Inflammatory macrophage treated with lipopolysaccharide for 4 hours (primary cell): ENCODE results near the gene NR2F2.

Experiments
- DNase-seq: peaks from one replicate; pipeline ENCODE4 v3.0.0-alpha.2; 2020

Gene NR2F2

DNA sequence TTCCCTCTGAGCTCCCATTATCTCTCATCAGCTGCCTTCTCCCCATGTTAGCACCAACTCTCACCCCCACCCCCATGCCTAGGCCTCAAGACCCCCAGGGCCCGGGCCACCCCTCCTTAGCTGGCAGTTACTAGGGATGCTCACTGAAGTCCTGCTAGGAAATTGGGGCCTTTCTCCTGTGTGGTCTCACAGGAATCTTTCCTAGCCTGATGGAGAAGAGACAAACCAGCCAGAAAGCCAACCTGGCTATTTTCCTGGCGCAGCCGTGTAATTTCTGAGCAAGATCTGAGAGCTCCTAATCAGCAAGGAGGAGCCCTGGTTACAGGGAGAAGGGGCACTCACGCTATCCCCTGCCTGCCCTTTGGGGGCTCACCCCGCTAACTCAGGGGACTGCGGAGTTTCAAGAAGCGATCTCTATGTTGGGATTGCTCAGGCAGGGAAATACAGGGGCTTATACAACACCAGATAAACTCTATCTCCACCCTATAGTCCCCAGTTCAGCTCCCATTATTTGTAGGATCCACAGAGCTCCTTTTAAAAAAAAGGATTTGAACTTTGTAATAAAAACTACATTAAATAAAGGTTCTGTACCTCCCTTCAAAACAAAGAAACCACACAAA lies 25.2 kb downstream of the NR2F2 start:
- DNase-seq: no peak

DNA sequence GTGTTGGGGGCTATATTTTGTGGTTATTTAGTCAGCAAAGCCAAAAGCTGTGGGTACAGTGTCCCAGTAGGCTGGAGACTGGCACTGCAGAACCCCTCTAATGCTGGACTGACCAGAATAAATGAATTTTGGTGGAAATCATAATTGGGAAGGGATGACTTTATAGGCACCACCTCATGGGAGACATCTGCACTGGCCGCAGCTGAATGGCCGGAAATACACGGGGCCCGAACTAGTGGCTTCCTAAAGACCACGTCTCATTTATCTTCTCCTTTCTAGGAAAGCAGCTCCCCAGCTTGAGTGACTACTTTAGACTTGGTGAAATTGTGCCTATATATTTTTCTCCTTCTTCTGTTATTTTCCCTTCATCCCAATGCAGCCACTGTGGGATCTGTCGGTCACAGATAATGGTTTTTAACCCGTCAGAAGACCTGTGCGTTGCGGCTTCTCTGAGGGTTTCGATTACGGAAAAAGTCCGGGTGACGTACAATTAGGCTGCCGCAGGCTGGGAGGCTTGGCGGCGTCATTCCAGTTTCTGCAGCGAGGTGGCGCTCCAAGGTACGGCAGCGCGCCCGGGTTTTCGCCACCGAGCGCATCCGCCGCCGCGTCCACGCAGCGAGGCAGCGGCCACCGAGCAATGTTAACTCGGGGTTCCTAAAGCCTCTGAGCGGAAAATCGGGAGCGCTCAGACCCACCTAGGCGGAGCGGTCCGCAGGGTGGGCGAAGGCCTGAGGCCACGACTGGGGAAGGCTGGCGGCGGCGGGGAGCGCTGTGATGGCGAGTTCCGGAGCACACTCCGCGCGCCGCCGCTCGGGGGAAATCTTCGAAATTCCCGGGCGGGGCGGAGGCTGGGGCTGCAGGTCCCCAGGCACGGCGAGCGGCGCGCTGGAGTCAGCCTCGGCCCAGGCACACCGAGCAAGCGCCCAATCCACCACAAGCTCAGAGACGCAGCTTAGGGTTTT lies 26.3 kb downstream of the NR2F2 start:
- peak; percentile 65 for DNase-seq

DNA sequence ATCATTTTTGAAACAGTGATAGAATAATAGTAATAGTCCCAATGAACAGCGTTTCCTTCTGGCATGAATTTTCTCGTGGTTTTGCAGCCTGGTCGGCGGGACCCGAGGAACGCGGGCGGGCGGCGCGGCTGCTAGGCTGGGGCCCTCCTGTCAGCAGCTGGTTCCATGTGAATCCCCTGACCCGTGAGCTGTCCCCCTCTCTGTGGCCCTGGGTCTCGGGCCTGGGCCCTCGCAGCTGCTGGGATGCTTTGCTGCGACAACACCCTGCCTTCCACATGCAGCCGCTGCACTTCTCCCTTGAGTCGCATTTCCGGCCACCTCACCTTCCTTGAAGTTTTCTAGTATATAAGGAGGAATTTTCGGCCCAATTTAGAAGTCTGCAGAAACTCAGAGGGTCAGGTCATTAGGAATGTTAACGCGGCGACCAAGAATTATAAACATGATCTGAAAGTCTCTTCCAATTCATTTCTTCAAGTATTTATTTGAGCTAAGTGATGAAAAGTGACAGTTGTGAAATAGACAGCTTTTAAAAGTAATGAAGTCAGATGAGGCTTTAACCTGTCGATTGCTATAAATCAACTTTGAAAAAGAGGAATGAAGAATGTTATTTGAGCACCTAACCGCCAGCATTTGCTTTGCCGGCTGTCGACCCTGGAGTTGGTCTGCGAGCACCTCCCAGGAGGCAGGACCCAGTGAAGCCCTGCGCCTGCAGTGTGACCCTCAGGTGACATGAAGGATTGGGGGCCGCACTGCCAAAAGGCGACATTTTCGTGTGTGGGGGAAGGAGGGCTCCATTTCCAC lies 27.7 kb downstream of the NR2F2 start:
- no peak for DNase-seq

DNA sequence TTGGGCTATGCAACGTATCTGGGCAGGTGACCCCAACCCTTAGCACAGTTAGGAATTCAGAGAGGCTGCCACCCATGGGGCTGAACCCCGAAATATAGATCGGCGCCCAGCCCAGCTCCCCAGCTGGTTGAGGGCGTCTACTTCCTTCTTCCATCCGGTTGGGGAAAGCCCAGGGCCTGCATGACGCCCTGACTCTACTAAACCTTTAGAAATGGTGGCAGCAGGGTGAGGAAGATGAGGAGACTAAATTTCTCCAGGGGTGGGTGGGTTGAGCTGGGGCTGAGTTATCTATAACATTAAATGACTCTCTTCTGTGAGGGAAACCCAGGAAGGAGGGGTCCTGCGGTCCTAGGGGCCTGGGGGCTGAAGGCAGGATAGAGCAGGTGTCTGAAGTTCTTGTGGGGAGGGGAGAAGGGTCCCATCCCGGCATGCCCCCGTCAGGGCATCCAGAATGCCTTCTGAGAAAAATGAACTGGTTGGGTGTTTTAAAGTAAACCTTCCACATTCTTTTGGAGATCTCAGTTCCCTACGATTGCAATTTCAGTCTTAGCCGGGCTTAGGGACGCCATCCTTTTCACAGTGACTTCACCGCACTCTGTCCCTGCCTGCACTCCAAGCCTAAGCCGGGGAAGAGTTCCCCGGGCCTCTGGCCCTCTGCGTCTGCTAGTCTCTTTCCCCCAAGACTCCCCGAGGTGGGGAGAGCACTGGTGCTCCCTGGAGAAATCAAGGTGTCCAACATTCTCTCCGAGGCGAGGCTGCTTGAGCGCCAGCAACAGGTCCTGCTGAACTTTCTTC lies 28.5 kb downstream of the NR2F2 start:
- DNase-seq: no peak

DNA sequence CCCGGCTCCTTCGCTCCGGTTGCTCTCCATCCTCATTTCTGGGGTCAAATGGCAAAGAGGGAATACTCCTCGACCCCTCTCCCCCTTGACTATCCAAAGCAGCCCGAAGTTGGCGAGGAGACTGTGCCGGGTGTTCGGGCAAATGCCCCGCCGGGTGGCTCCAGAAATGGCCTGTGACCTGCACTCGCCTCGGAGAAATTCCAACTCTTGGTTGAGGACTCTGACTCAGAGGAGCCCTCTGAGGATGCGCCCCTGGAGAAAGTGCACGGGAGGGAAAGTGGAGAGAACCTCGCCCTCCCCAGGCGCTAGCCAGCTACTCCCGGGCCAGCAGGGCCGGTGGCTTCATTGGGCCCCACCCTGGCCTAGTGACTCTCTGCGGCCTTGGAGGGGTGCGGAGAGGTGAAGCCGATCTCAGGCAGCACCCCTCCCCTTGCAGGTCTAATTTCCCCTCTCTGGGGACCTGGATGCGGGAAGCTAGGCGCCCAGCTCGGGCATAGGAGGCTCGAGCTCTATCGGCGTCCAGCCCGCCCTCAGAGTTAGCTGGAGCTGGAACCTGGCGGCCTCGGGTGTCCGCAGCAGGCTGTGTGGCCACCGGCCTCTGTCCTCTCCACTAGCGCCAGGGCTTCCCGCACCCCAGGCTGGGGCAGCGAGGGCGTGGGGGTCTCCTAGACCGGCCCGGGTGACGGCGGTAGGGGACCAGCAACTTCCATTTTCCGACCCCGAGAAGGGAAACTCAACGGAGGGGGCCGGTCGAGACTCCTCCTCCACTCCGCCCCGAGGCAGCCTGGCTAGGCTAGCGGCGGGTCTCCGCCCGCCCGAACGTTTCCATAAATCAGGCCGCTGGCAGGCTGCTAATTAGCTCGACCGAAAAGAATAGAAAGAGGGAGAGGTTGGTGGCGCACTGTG lies 29.4 kb downstream of the NR2F2 start:
- DNase-seq: no peak

DNA sequence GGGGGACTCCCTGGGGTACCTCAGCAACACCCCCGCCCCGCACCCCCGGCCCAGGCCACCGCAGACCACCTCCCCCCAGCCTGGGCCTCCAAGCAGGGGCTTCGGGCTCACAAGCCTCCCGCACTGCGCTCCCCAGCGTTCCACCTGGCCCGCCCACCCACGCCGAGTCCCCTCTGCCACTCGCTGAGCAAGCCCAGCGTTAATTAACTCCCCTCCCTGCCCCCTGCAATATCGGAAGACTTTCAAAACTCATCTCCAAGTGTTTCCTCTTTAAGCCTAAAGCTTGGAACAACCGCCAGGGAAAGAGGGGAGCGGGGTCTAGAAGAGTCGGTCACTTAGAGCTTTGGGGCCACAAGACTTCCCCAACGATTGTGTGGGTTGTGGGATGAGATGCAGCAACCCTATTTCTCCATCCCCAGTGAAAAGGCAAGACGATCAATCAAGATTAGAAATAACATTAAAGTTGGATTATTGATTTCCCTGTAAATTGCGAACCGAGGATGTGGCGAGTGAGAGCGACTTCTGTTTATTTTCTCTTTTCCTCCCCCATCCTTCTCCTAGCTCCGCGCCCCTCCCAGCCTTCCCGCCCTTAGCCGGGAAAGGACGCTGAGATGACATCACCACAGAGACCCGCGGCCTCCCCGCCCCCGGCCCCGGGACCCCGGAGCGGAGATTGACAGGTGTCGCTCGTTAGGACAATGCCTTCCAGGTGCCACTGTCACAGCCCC lies 30.2 kb downstream of the NR2F2 start:
- no peak for DNase-seq

DNA sequence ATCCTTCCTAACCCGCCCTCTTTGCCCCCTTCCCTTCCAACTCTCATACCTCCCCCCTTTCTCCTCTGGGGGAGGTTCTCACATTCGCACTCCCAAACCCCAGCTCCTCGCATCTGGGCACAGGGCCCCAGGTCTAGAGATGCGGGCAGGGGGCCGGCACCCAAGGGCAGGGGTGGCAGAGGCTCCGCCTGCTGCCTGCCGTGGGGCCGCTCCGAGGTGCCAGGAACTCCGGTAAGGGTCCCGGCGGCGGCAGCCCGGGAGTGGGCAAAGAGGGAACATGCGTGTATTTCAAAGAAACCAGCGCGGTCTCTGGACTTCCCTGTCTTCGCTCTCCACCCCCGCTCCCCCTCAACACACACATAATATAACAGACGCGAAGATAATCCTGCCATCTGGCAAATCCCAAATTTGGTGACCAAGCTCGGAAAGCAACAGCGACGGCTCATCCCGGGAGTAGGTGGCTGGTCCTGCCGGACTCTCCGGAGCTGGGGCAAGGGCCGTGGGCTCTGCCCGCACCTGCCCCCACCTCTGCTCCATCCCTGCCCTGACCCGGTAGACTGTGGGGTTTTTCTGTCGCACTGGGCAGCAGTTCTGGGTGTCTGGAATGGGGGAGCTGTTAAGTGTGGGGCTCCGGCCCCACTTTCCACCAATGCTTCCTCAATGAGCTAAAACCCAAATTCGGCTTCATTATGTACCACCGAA lies 31.0 kb downstream of the NR2F2 start:
- DNase-seq: no peak

DNA sequence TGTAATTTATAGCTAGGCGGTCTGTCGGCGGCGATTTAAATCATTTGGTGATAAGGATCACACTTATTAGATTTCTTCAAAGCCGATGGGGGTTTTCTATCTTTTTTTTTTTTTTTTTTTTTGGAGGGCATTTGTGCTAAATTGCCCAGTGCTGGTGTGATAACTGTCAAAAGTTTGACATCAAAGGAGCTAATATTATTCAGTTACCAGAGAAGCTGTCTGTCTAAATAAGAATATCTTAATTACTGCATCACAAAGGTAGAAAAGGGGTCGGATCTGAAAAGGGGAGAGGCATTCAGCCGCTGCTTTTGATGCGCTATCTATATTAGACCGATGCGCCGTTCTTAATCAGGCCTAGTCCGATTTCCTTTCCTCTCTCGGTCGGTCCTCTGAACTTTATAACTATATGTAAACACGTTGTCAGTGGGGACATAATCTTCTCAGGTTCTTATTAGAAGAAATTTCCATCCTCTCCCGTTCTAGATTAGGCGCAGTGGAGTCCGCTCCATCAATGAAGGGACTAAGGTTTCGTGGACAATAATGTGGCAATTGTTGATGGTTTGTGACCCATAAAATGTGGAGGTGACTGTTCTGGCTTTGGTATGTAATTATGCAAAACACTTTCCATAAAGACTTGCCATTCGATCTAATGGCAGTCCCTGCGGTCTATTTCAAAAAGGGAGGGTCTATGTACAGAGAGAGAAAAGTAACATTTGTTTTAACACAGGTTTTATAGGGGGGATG lies 31.7 kb downstream of the NR2F2 start:
- DNase-seq: no peak

DNA sequence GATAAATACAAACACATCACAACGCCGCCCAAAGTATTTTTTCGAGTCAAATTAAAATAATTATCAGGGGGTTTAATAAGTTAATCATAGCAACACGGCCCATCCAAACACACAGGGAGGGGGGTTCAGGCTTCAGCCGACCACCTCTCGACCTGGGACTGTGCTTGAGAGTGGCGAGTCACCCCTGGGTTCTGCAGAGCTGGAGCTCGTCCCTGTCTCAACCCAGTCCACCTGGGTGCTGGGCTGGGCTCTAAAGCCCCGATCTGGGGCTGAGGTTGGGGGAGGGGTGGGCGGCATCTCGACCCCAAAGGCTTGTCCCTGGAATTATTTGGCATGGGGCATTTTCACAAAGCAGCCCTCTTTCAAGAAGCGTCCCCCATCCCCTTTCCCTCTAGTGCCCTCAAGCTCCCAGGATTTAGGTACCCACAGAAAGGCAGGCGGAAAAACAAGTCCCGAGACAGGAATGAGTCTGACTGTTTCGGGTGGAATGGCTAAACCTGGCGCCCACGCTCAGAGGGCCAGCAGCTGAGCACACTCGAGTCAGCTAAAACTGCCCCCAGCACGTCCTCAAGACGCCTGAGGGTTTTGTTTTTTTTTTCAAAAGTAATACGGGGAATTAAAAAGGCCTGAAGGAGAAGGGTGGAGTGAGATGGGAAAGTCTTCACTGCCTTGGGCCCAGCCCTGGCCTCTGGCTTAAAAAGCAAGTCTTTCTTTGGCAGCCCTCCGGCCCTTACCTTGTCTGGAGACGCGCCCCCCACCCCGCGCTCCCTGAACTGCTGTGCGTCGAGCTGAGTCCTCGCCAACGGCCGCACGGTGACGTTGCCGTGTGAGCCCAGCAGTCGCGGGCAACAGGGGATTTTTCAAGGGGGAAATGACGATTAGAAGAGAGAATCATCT lies 32.5 kb downstream of the NR2F2 start:
- DNase-seq: no peak

DNA sequence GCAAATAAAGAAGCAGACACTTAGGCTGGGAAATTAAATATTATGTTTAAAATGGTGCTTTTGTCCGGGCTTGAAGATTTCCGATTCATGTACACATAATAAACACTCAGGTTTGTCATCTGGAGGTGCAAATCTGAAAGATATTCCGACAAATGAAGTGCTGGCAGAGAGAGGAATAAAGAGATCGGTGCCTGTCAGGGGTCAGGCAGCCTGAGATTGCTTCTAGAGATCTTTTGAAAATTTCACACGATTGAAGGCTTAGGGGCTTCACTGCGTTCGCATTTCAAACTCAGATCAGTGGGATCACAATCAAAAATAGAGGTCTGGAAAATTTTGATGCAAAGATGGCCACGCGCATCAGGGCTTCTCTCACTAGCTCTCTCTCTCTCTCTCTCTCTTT lies 33.2 kb downstream of the NR2F2 start:
- no peak for DNase-seq

DNA sequence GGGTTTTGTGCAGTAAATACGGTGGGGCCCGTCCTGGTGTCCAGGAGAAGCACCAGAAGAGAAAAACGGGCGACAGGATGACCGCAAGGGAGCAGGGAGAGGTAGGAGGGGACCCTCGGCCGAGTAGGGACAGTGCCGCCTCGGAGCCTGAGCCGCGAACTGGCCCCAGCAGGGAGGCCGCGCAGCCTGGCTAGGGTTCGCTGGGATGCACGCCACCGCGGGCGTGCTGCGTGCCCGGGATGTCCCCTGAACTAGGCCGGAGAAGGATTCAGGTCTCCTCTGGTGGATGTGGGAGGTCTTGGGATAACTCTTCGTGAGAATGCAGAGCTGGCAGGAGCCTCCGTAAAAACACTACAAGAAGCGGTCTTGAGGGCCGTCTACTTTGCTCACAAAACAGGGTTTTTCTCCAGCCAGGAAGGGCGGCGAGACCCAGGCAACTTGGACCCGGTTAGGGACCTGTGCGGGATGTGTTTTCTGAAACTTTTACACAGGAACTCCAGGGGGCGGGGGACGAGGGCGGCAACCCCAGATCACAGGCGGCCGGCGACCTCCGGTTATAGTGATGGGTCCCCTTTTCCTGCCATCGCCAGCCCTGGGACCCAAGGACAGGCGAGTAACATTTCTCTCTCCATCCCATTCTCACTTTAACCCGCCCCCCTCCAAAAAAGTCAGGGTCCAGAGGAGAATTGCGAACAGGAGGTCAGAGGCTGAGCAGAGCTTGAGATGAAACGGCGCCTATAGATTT lies 35.5 kb downstream of the NR2F2 start:
- no peak for DNase-seq

DNA sequence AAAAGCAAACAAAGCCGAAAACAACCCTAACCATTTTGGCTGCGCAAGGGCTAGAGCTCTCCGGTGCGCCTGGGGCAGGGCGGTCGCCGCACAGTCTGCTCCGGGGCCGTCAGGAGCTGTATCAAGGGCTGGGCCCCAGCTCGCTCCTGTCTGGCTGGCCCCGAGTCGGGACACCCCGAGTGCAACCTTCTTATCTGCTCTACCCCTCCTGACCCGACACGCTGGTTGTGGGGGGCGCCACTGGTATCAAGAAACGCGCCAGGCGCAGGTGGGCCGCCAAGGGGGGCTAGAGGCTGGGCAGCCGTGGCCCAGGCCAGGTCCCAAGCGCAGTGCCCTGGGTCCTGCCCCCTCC lies 36.0 kb downstream of the NR2F2 start:
- no peak for DNase-seq

DNA sequence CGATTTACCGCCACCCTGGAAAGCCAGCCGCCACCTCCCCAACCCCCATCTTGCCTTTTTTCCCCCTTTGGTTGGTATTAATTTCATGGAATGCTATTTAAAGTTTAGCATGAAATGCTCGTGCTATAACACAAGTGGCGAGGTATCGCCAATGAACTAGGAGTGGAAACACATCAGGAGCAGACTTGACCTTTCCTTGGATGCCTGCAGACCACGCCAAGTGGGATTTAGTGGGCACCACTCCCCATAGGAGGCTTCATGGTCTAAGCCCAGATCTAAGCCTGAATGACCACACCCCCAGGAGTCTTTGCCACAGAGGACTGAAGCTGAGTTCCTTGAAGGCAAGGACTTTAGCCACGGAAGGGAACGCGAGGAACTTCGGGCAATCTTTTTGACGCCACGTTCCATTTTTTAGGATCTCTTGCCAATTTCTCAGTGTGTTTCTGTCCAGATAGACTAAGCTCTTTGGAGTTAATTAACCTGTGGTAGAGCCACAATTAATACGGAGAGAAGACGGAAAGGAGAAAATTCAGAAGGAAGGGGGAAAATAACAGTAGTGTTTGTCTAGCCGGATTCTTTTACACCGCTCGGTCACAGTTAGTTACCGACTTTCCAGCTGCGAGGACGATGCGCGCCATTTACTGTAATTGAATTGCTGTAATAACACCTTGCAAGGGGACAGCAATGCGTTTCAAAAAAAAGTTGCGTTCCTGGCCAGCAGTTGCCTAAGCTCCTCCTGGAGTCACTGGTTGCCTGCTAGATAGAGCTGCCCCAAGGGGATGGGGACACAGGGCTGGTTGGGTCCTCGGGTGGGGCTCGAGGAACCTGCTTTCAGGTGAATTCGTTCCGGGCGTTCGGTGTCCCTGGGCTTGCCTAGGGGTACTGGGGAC lies 37.1 kb downstream of the NR2F2 start:
- DNase-seq: no peak

DNA sequence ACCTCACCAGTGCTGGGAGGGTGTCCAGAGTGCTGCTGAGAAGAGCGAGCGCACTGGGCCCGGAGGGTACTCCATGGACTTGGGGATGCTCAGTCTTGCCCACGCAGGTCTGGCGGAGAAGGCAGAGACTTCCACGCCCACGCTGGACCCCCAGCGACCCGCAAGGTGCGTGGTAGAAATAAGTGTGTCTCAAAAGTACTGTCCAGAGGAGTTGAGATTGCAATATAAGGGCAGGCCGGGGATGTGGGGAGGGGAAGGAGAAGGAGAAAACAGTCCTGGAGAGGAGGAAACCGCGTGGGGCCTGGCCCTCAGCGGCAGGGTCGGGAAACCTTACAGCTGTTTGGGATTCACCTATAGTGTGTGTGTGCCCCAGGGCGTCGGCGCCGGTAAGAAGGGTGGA lies 38.9 kb downstream of the NR2F2 start:
- no peak for DNase-seq

DNA sequence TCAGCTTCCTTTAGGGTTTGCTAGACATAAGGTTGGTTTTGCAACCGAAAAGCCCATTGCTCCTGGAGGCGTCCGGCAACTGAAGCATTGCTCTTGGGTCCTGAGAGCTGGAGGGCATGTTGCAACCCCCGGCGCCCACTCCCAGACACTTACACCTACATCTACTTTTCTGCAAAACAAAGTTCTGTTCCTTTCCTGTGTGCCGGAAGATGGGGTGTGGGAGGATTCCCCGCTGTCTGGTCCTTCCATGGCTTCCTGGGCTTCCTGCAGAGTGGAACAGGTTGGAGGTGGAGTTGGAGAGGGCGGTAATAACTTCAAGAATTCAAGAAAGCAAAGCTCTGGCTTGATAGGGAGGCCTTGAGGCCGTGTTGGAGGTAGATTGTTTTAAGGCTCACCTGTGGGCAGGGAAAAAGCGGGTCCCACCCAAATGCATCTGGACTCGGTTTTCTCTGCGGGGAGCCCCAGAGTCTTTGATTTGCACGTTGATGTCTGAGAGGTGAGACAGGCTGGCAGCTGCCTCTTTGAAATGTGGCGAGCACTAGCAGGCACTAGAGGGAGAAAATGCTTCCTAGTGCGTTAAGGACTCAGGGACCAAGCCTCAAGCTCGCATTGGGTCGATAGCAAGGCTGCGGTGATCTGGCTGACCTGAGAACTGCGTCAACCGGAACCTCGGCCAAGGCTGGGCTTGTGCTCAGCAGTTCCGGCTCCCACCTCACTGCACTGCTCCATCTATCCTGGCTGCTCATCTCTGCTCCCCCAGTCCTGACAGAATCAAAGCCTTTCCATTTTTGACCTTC lies 39.5 kb downstream of the NR2F2 start:
- no peak for DNase-seq

DNA sequence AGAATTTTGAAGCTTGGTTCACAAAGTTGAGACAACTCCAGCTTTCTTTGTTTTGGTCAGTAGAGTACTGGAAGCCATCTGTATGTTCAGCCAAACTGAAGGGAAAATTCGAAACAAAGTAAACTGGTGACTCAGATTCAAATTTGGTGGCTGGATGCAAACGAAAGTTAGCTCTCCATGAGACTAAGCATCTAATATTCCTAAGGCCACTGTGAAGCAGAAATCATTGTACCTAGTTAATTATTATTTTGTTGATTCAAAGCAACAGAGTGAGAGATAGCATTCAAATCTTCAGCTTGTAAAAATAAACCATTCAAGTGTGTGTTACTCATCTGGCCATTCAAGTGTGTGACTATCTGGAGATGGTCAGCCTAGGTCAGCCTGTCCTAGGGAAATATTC lies 42.1 kb downstream of the NR2F2 start:
- DNase-seq: no peak
